Measurements from ENCODE around the gene SNN.

SNN gene

DNA sequence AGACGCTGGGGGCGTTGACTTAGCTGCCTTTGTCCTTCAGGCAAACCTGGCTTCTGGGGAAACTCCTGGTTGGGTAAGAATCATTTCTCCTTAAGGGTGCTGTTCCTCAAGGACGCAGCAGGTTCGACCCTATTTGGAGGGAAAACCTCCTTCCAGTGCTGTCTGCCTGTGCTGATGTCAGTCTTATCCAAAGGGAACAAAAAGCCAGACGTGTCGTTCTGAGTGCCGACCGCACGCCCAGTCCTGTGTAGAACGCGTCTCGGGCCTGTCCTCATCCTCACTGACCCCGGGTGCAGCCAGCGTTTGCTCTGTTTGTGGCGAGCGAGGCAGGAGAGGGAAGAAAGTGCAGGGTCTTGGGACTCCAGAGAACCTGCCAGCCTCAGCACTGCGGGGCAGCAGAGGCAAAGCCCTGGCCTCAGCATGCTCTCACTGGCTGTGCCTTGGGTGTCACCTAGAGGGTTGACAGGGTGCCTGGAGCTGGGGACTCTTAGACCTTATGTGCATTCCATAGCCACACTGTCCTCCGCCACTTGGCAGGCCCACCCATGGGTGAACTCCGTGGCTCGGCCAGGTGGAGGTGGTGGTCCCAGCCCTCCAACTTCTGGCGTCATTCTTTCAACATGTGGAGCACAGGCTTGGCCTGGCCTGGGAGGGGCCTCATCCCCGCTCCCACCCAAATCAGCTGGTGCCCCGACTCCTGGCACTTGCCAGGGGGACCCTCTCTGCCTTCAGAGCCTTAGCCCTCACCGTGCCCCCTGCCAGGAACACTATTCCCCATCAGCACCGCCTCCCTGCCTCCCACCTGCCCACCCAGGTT, 6.0 kb downstream of the SNN start:
- no peak overlapping the region for H3K27ac ChIP-seq (ENCODE audit: low read length)
- no peaks in the 10 kb centered on the region for H3K9me3 ChIP-seq (ENCODE audit: control insufficient read depth, insufficient read depth, low read length)
- no peak overlapping the region for H3K4me3 ChIP-seq (ENCODE audit: low read length)
- WGBS (ENCODE audit: insufficient coverage, insufficient read length) = no CpG with 5 or more reads among the region's 25 CpGs
- H3K36me3 ChIP-seq (ENCODE audit: control insufficient read depth, insufficient read depth, low read length) = peaks cover 12% of the 10 kb centered on the region
- H3K4me1 ChIP-seq (ENCODE audit: control insufficient read depth, insufficient read depth, low read length) = peaks cover 9% of the 10 kb centered on the region; the same call in 1 of the 2 replicates
- DNase-seq (ENCODE audit: low read depth, low spot score) = no peak
- H3K27me3 ChIP-seq (ENCODE audit: control insufficient read depth, insufficient read depth, low read length) = no peaks in the 10 kb centered on the region

GRCh38 chr16:11674818-11675560, 6.7 kb downstream of the SNN start:
- Histone ChIP-seq H3K4me3 (ENCODE audit: low read length) (no peak overlapping the region), H3K27me3 (ENCODE audit: control insufficient read depth, insufficient read depth, low read length) (no peaks in the 10 kb centered on the region), H3K9me3 (ENCODE audit: control insufficient read depth, insufficient read depth, low read length) (no peaks in the 10 kb centered on the region), H3K36me3 (ENCODE audit: control insufficient read depth, insufficient read depth, low read length) (peaks cover 12% of the 10 kb centered on the region), H3K27ac (ENCODE audit: low read length) (no peak overlapping the region), H3K4me1 (ENCODE audit: control insufficient read depth, insufficient read depth, low read length) (peaks cover 6% of the 10 kb centered on the region; the same call in 1 of the 2 replicates)
- no CpG with 5 or more reads among the region's 15 CpGs for WGBS (ENCODE audit: insufficient coverage, insufficient read length)
- no peak for DNase-seq (ENCODE audit: low read depth, low spot score)

- peaks cover 4% of the 10 kb centered on the region; the same call in 1 of the 2 replicates for H3K4me1 ChIP-seq (ENCODE audit: control insufficient read depth, insufficient read depth, low read length)
- H3K27ac ChIP-seq (ENCODE audit: low read length) = no peak overlapping the region
- no peak overlapping the region for H3K4me3 ChIP-seq (ENCODE audit: low read length)
- peaks cover 12% of the 10 kb centered on the region for H3K36me3 ChIP-seq (ENCODE audit: control insufficient read depth, insufficient read depth, low read length)
- DNase-seq (ENCODE audit: low read depth, low spot score) = no peak
- WGBS (ENCODE audit: insufficient coverage, insufficient read length) = no CpG with 5 or more reads among the region's 42 CpGs
- H3K27me3 ChIP-seq (ENCODE audit: control insufficient read depth, insufficient read depth, low read length) = no peaks in the 10 kb centered on the region
- no peaks in the 10 kb centered on the region for H3K9me3 ChIP-seq (ENCODE audit: control insufficient read depth, insufficient read depth, low read length)
Observed at GRCh38 chr16:11675561-11676511, 7.6 kb downstream of the SNN start.

DNA sequence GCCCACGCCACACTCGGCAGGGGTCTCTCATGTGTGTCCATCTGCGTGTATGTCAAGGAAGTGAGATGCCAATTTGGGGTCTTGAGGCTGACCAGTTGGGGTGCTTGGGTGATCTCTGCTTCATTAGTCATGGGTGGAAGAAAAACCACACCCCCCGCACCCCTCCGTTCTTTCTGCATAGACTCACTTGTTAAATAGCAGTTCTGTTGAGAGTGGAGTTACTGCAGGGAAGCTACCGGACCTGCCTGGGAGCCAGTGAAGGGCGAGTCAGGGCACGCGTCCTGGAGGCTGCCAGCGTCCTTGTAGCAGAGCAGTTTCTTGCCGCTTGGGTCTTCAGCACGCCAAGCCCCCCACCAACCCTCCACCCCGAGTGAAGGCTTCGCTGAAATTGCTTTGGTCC, 8.5 kb downstream of the SNN start:
- Histone ChIP-seq H3K27ac (ENCODE audit: low read length) (no peak overlapping the region), H3K4me3 (ENCODE audit: low read length) (no peak overlapping the region), H3K9me3 (ENCODE audit: control insufficient read depth, insufficient read depth, low read length) (no peaks in the 10 kb centered on the region), H3K4me1 (ENCODE audit: control insufficient read depth, insufficient read depth, low read length) (peaks cover 4% of the 10 kb centered on the region; the same call in 1 of the 2 replicates), H3K27me3 (ENCODE audit: control insufficient read depth, insufficient read depth, low read length) (no peaks in the 10 kb centered on the region), H3K36me3 (ENCODE audit: control insufficient read depth, insufficient read depth, low read length) (peaks cover 12% of the 10 kb centered on the region)
- WGBS (ENCODE audit: insufficient coverage, insufficient read length) = no CpG with 5 or more reads among the region's 14 CpGs
- DNase-seq (ENCODE audit: low read depth, low spot score) = no peak

- Histone ChIP-seq H3K36me3 (ENCODE audit: control insufficient read depth, insufficient read depth, low read length) (peaks cover 12% of the 10 kb centered on the region), H3K4me3 (ENCODE audit: low read length) (no peak overlapping the region), H3K4me1 (ENCODE audit: control insufficient read depth, insufficient read depth, low read length) (peaks cover 1% of the 10 kb centered on the region; the same call in 1 of the 2 replicates), H3K27ac (ENCODE audit: low read length) (no peak overlapping the region), H3K27me3 (ENCODE audit: control insufficient read depth, insufficient read depth, low read length) (no peaks in the 10 kb centered on the region), H3K9me3 (ENCODE audit: control insufficient read depth, insufficient read depth, low read length) (no peaks in the 10 kb centered on the region)
- DNase-seq (ENCODE audit: low read depth, low spot score) = no peak
- WGBS (ENCODE audit: insufficient coverage, insufficient read length) = no CpG with 5 or more reads among the region's 9 CpGs
Observed at GRCh38 chr16:11677451-11677951, 9.2 kb downstream of the SNN start.

GRCh38 chr16:11677959-11678881, 10.0 kb downstream of the SNN start:
- H3K27me3 ChIP-seq (ENCODE audit: control insufficient read depth, insufficient read depth, low read length) = no peaks in the 10 kb centered on the region
- DNase-seq (ENCODE audit: low read depth, low spot score) = no peak
- peaks cover 12% of the 10 kb centered on the region for H3K36me3 ChIP-seq (ENCODE audit: control insufficient read depth, insufficient read depth, low read length)
- no peaks in the 10 kb centered on the region for H3K9me3 ChIP-seq (ENCODE audit: control insufficient read depth, insufficient read depth, low read length)
- H3K4me3 ChIP-seq (ENCODE audit: low read length) = no peak overlapping the region
- WGBS (ENCODE audit: insufficient coverage, insufficient read length) = no CpG with 5 or more reads among the region's 18 CpGs
- H3K27ac ChIP-seq (ENCODE audit: low read length) = no peak overlapping the region
- H3K4me1 ChIP-seq (ENCODE audit: control insufficient read depth, insufficient read depth, low read length) = no peaks in the 10 kb centered on the region; the same call in 1 of the 2 replicates

DNA sequence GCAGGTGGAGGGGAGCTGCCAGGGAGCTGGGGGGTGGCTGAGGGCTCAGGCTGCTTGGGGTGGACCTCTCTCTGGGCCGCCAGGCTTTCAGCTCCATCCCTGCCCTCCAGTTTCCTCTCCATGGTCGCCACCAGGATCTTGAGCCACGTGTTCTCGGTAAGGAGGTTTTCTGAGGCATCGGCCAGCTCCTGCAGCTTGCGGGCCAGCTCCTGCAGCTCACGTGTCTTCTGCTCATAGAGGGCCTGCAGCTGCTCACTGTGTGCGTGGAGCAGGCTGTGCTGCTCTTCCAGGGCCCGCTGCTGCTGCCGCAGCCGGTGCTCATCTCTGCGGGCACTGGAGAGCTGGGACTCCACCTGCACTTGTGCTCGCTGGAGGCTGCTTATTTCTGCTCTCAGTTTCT, 11.0 kb downstream of the SNN start:
- H3K4me1 ChIP-seq (ENCODE audit: control insufficient read depth, insufficient read depth, low read length) = no peaks in the 10 kb centered on the region; the same call in 1 of the 2 replicates
- no CpG with 5 or more reads among the region's 13 CpGs for WGBS (ENCODE audit: insufficient coverage, insufficient read length)
- H3K4me3 ChIP-seq (ENCODE audit: low read length) = no peak overlapping the region
- peaks cover 12% of the 10 kb centered on the region for H3K36me3 ChIP-seq (ENCODE audit: control insufficient read depth, insufficient read depth, low read length)
- H3K27me3 ChIP-seq (ENCODE audit: control insufficient read depth, insufficient read depth, low read length) = no peaks in the 10 kb centered on the region
- no peak overlapping the region for H3K27ac ChIP-seq (ENCODE audit: low read length)
- no peaks in the 10 kb centered on the region for H3K9me3 ChIP-seq (ENCODE audit: control insufficient read depth, insufficient read depth, low read length)
- no peak for DNase-seq (ENCODE audit: low read depth, low spot score)

GRCh38 chr16:11679941-11680911, 12.0 kb downstream of the SNN start:
- Histone ChIP-seq H3K9me3 (ENCODE audit: control insufficient read depth, insufficient read depth, low read length) (no peaks in the 10 kb centered on the region), H3K4me3 (ENCODE audit: low read length) (no peak overlapping the region; the same call in 1 of the 2 replicates), H3K27ac (ENCODE audit: low read length) (no peak overlapping the region), H3K36me3 (ENCODE audit: control insufficient read depth, insufficient read depth, low read length) (peaks cover 12% of the 10 kb centered on the region), H3K4me1 (ENCODE audit: control insufficient read depth, insufficient read depth, low read length) (no peaks in the 10 kb centered on the region), H3K27me3 (ENCODE audit: control insufficient read depth, insufficient read depth, low read length) (no peaks in the 10 kb centered on the region)
- DNase-seq (ENCODE audit: low read depth, low spot score) = no peak
- no CpG with 5 or more reads among the region's 12 CpGs for WGBS (ENCODE audit: insufficient coverage, insufficient read length)
